Measurements from ENCODE around the gene NELL2. TPM values are rescaled to one million over a fixed set of nuclear protein-coding genes. Genes with fewer than 3 reads are reported as not detected.

The NELL2 gene
- total and polyA plus RNA-seq, 9 of the 15 experiments (the other 6 are each of a cell fraction or from before 2014, with no cell fraction given), result 0.32 to 1.1 (median 0.53) TPM

DNA sequence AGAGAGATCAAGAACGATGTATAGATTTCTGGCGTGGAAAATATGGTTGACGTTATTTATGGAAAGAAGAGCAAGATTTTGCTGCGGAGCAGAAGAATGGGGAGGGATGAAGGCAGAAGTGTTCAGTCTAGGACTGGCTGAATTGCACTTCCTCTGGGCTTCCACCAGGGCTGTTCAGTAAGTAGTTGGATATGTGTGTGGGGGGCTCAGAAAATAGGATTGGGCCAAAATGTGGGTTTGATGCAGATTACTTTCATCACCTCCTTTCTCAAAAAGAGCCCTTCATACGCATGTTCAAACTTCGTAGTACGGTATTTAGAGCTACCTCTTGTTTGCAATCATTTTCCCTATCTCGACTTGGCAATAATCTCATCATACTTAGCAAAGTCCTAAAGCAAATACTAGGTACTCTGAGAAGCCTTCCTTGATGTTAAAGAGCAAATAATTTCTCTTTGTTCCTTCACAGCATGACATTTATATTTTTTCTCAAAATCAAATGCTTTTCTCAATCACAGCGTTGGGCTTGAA is 349.4 kb downstream of the NELL2 start (continued):
- TF ChIP-seq, protein P1, sequence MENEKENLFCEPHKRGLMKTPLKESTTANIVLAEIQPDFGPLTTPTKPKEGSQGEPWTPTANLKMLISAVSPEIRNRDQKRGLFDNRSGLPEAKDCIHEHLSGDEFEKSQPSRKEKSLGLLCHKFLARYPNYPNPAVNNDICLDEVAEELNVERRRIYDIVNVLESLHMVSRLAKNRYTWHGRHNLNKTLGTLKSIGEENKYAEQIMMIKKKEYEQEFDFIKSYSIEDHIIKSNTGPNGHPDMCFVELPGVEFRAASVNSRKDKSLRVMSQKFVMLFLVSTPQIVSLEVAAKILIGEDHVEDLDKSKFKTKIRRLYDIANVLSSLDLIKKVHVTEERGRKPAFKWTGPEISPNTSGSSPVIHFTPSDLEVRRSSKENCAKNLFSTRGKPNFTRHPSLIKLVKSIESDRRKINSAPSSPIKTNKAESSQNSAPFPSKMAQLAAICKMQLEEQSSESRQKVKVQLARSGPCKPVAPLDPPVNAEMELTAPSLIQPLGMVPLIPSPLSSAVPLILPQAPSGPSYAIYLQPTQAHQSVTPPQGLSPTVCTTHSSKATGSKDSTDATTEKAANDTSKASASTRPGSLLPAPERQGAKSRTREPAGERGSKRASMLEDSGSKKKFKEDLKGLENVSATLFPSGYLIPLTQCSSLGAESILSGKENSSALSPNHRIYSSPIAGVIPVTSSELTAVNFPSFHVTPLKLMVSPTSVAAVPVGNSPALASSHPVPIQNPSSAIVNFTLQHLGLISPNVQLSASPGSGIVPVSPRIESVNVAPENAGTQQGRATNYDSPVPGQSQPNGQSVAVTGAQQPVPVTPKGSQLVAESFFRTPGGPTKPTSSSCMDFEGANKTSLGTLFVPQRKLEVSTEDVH (IDR thresholded peaks at IDR 0.05; ENCODE audit: low read depth, partially characterized antibody), result no peak
- TF ChIP-seq ZNF766 (CRISPR knock-in tag; conservative IDR thresholded peaks at IDR 0.05) (no peak), CBX1 (IDR thresholded peaks at IDR 0.05; ENCODE audit: low read depth) (no peak)

DNA sequence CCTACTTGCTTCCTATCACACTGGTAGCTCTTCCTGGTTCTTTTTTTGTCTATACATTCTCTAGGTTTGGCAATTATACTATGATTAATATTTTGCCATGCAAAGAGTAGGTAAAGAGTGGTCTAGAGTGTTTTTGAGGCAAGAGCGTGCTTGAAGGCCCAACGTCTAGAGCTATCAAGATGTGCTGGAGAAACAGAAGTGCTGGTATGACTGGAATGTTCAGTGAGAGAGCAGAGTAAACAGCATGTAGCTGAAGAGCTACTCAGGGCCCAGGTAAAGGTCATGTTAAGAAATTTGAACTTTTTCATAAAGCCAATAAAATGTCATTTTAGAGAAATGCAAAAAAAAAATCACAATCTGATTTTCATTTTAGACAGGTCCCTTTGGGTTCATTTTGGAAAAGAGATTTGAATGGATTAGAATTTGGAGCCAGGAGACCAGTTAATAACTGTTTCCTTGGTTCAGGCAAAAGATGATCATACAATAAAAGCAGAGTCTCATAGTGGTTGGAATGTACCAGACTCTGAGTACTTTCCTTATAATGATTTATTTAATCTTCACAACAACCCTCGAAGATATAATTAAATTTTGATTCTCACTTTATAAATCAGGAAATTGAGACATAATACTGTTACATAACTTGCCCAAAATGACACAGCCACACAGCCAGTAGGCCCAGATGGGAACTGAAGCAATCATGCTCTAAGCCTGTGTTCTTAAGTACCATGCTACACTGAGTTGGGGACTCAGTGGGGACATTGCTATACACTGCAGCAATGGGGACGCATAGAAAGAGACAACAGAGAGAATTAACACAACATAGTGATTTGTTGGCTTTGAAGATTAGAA is 350.1 kb downstream of the NELL2 start:
- 2% methylated on average over 4 of the region's 4 CpGs for WGBS (ENCODE audit: insufficient coverage, low coverage, missing lambda C conversion rate)
- Histone ChIP-seq H3K4me3 (no peak overlapping the region), H3K9me3 (replicated peaks; ENCODE audit: control insufficient read depth, insufficient read depth, low read depth, low read length) (no peaks in the 10 kb centered on the region; the same call in 1 of the 2 replicates), H3K9ac (ENCODE audit: insufficient read depth in 1 of 2, low read depth in 2 of 2, low read length in 2 of 2) (no peak overlapping the region), H3K36me3 (ENCODE audit: control insufficient read depth, insufficient read depth, low read length) (no peaks in the 10 kb centered on the region), H3K4me1 (replicated peaks in 1 of 2; ENCODE audit: control insufficient read depth in 2 of 2, insufficient read depth in 2 of 2, low read length in 2 of 2) (no peaks in the 10 kb centered on the region), H3K9me1 (ENCODE audit: control insufficient read depth, insufficient read depth, low read length) (no peaks in the 10 kb centered on the region), H2AFZ (ENCODE audit: low read depth, low read length) (no peak overlapping the region), H3K4me2 (ENCODE audit: insufficient read depth, low read length) (no peak overlapping the region), H3K27ac (ENCODE audit: extremely low read depth, low read depth, low read length) (no peak overlapping the region), H3K79me2 (ENCODE audit: control insufficient read depth, insufficient read depth, low read length) (no peaks in the 10 kb centered on the region), H3K27me3 (ENCODE audit: control insufficient read depth in 2 of 2, insufficient read depth in 2 of 2, low read length in 2 of 2) (no peaks in the 10 kb centered on the region), H4K20me1 (replicated peaks; ENCODE audit: control insufficient read depth, insufficient read depth, low read length) (no peaks in the 10 kb centered on the region)
- ChIA-PET CTCF (ENCODE audit: low intra/inter-chr PET ratio) (no interaction called here), POLR2A (no interaction called here)
- intact Hi-C loops (cut with micrococcal nuclease) (no loop called here), in situ Hi-C loops (cut with MboI) (no loop called here)
- BruUV-seq (replicated peaks), result no TSS peak
- DNase-seq (ENCODE audit: extremely low read depth in 1 of 4, low spot score in 3 of 4) (no peak), FAIRE-seq (no peak), ATAC-seq (no peak)
- TF ChIP-seq KHSRP (IDR thresholded peaks at IDR 0.05), result no peak
- TF ChIP-seq, protein P2, sequence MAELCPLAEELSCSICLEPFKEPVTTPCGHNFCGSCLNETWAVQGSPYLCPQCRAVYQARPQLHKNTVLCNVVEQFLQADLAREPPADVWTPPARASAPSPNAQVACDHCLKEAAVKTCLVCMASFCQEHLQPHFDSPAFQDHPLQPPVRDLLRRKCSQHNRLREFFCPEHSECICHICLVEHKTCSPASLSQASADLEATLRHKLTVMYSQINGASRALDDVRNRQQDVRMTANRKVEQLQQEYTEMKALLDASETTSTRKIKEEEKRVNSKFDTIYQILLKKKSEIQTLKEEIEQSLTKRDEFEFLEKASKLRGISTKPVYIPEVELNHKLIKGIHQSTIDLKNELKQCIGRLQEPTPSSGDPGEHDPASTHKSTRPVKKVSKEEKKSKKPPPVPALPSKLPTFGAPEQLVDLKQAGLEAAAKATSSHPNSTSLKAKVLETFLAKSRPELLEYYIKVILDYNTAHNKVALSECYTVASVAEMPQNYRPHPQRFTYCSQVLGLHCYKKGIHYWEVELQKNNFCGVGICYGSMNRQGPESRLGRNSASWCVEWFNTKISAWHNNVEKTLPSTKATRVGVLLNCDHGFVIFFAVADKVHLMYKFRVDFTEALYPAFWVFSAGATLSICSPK (IDR thresholded peaks at IDR 0.05; ENCODE audit: borderline replicate concordance), result no peak
- TF ChIP-seq ZNF436 (CRISPR knock-in tag; IDR thresholded peaks at IDR 0.05), result no peak
- TF ChIP-seq EWSR1 (IDR thresholded peaks at IDR 0.05; ENCODE audit: borderline replicate concordance, low read depth, partially characterized antibody), result no peak
- TF ChIP-seq FOXP1 (CRISPR knock-in tag; IDR thresholded peaks at IDR 0.05), result no peak
- no peak for TF ChIP-seq MAZ (CRISPR knock-in tag; conservative IDR thresholded peaks at IDR 0.05 in 1 of 2, IDR thresholded peaks at IDR 0.05 in 1 of 2)
- no peak for TF ChIP-seq GABPB1 (CRISPR knock-in tag; IDR thresholded peaks at IDR 0.05)
- TF ChIP-seq C11orf30 (IDR thresholded peaks at IDR 0.05; ENCODE audit: low read depth), result no peak
- TF ChIP-seq POLR2H (tag; IDR thresholded peaks at IDR 0.05; ENCODE audit: low read depth), result no peak

All from K562 (cell line).